G401 (cell line): Measurements from ENCODE around the gene ZNF207. TPM values are rescaled to one million over a fixed set of nuclear protein-coding genes. Genes with fewer than 3 reads are reported as not detected.
"Not testable (repeated sequence)": the region's sequence is repeated elsewhere in the genome, so short reads cannot be mapped to it uniquely, and the experiment has no call there.

Experiments used
- DNase-seq: peaks from one replicate; pipeline ENCODE4 v3.0.0-alpha.2; 2015; ENCODE audit warnings: low spot score
- in situ Hi-C: cut with HindIII; loops from 2 replicates; pipeline ENCODE4 v1.10.0; 2016; ENCODE audit warnings: low sequenced_read_pairs, mixed read lengths
- total RNA-seq: library from RNA; depleted of rRNA; stranded (reverse); fragments of >200 nt; shearing (Covaris generic); gene quantifications from 2 replicates; pipeline ENCODE4 v1.2.3, GENCODE V29; 2014; rRNA removed

Gene ZNF207
- total RNA-seq, 1 experiment from 2014 or later, result 171 TPM

- in situ Hi-C loops, result no loop called here
- no peak for DNase-seq
These were observed 32.7 kb downstream of the ZNF207 start for GRCh38 chr17:32382526-32383223.

- in situ Hi-C loops, result no loop called here
- no peak for DNase-seq
These were observed 34.0 kb downstream of the ZNF207 start for GRCh38 chr17:32383926-32384434.

GRCh38 chr17:32385121-32385520 is 35.2 kb downstream of the ZNF207 start:
- in situ Hi-C loops, result no loop called here
- DNase-seq, result no peak

- in situ Hi-C loops, result no loop called here
- no peak for DNase-seq
These were observed 36.0 kb downstream of the ZNF207 start for GRCh38 chr17:32385971-32386370.

- in situ Hi-C loops, result no loop called here
- no peak for DNase-seq
These were observed 36.9 kb downstream of the ZNF207 start for GRCh38 chr17:32386844-32387243.

- DNase-seq, in situ Hi-C loops: not testable (repeated sequence)
These were observed 38.2 kb downstream of the ZNF207 start for GRCh38 chr17:32388128-32388527.

GRCh38 chr17:32388613-32389459 is 38.9 kb downstream of the ZNF207 start:
- DNase-seq, result no peak
- in situ Hi-C loops, result no loop called here

- no peak for DNase-seq
- in situ Hi-C loops, result no loop called here
These were observed 43.9 kb downstream of the ZNF207 start for GRCh38 chr17:32393904-32394303.

GRCh38 chr17:32396343-32396742 is 46.4 kb downstream of the ZNF207 start:
- in situ Hi-C loops, result no loop called here

GRCh38 chr17:32398946-32399345 is 49.0 kb downstream of the ZNF207 start:
- in situ Hi-C loops, result no loop called here

More at GRCh38 chr17:32396343-32396742, 46.4 kb downstream of the ZNF207 start:
- DNase-seq, result no peak

GRCh38 chr17:32410085-32410484 is 60.1 kb downstream of the ZNF207 start:
- in situ Hi-C loops, DNase-seq: not testable (repeated sequence)

More at GRCh38 chr17:32398946-32399345, 49.0 kb downstream of the ZNF207 start:
- DNase-seq, result no peak

GRCh38 chr17:32426894-32427293 is 76.9 kb downstream of the ZNF207 start:
- no peak for DNase-seq

GRCh38 chr17:32429598-32429997 is 79.6 kb downstream of the ZNF207 start:
- in situ Hi-C loops, result no loop called here
- no peak for DNase-seq

More at GRCh38 chr17:32426894-32427293, 76.9 kb downstream of the ZNF207 start:
- in situ Hi-C loops, result no loop called here

Other genes starting within 250 kb of the ZNF207 start
- 31.8 and 53.1 TPM in 2 replicates for gene RHOT1, start 207.7 kb upstream of the ZNF207 start, total RNA-seq
- gene RHBDL3, start 84.3 kb upstream of the ZNF207 start, total RNA-seq, result 0.10 and 1.6 TPM in 2 replicates
- gene C17orf75, start 8.0 kb upstream of the ZNF207 start, total RNA-seq, result 25.7 and 27.9 TPM in 2 replicates
- 105 and 214 TPM in 2 replicates for gene PSMD11, start 94.4 kb downstream of the ZNF207 start, total RNA-seq
- gene CDK5R1, start 136.8 kb downstream of the ZNF207 start, total RNA-seq, result 1.2 and 3.3 TPM in 2 replicates